IPS DF 19.7 (cell line): ENCODE results near the gene RBBP6.
"Not testable (repeated sequence)": the region's sequence is repeated elsewhere in the genome, so short reads cannot be mapped to it uniquely, and the experiment has no call there.

Experiments used
- DNase-seq: peaks from one replicate; pipeline ENCODE4 v3.0.0-alpha.2; 2013; ENCODE audit warnings: low read depth, low spot score

Gene RBBP6

GRCh38 chr16:24539295-24539849, at the start of gene RBBP6:
Gene RBBP6, plus strand, starts transcription at chr16:24539566. Its CDS starts 1,061 bp downstream, at chr16:24540627.
- DNase-seq, result peak; percentile 68

- no peak for DNase-seq
These were observed 48.5 kb upstream of the RBBP6 start for GRCh38 chr16:24490866-24491265.

- DNase-seq, result no peak
These were observed 47.6 kb upstream of the RBBP6 start for GRCh38 chr16:24491731-24492130.

- DNase-seq, result no peak
These were observed 45.5 kb upstream of the RBBP6 start for GRCh38 chr16:24493821-24494220.

GRCh38 chr16:24495207-24495606, 44.2 kb upstream of the RBBP6 start:
- not testable (repeated sequence) for DNase-seq

- DNase-seq, result peak; percentile 28
These were observed 41.9 kb upstream of the RBBP6 start for GRCh38 chr16:24497440-24497839.

- DNase-seq, result peak; percentile 47
These were observed 40.1 kb upstream of the RBBP6 start for GRCh38 chr16:24499193-24499814.

- no peak for DNase-seq
These were observed 34.7 kb upstream of the RBBP6 start for GRCh38 chr16:24504472-24505345.

GRCh38 chr16:24505959-24506358, 33.4 kb upstream of the RBBP6 start:
- no peak for DNase-seq

GRCh38 chr16:24507959-24508480, 31.3 kb upstream of the RBBP6 start:
- no peak for DNase-seq

GRCh38 chr16:24508614-24509013, 30.8 kb upstream of the RBBP6 start:
- no peak for DNase-seq

GRCh38 chr16:24509536-24509935, 29.8 kb upstream of the RBBP6 start:
- no peak for DNase-seq

GRCh38 chr16:24511174-24511573, 28.2 kb upstream of the RBBP6 start:
- DNase-seq, result no peak

GRCh38 chr16:24511792-24512191, 27.6 kb upstream of the RBBP6 start:
- DNase-seq, result no peak

GRCh38 chr16:24514096-24514495, 25.3 kb upstream of the RBBP6 start:
- DNase-seq, result no peak

- DNase-seq, result no peak
These were observed 24.2 kb upstream of the RBBP6 start for GRCh38 chr16:24515186-24515585.

- no peak for DNase-seq
These were observed 22.3 kb upstream of the RBBP6 start for GRCh38 chr16:24516900-24517669.

GRCh38 chr16:24518498-24518897, 20.9 kb upstream of the RBBP6 start:
- DNase-seq, result no peak

- no peak for DNase-seq
These were observed 18.4 kb upstream of the RBBP6 start for GRCh38 chr16:24520983-24521382.

GRCh38 chr16:24522751-24523150, 16.6 kb upstream of the RBBP6 start:
- no peak for DNase-seq

- DNase-seq, result no peak
These were observed 15.8 kb upstream of the RBBP6 start for GRCh38 chr16:24523569-24523968.
